BLaER1 treated with 17β-estradiol and CSF1 and Interleukin-3, amounts not matched to agents 10 nM and 100 nM (cell line): ENCODE results near the gene CTAGE8.
A peak's percentile ranks its signal among the peaks of the same experiment; 100 is the strongest.
"Not testable (repeated sequence)": the region's sequence is repeated elsewhere in the genome, so short reads cannot be mapped to it uniquely, and the experiment has no call there.

Source experiments
- H3K27ac ChIP-seq, 11 experiments: shearing (Covaris generic); formaldehyde crosslinking; 2 replicates each; pipeline ENCODE4 v1.8.1; 2022
- H3K27me3 ChIP-seq, 11 experiments: shearing (Covaris generic); formaldehyde crosslinking; 2 replicates each; pipeline ENCODE4 v1.8.1; 2022
- H3K36me3 ChIP-seq, 11 experiments: shearing (Covaris generic); formaldehyde crosslinking; 2 replicates each; pipeline ENCODE4 v1.8.1; 2022
- H3K4me1 ChIP-seq, 10 experiments: shearing (Covaris generic); formaldehyde crosslinking; 2 replicates each; pipeline ENCODE4 v1.8.1; 2022
- H3K4me2 ChIP-seq, 11 experiments: shearing (Covaris generic); formaldehyde crosslinking; 2 replicates each; pipeline ENCODE4 v1.8.1; 2022
- H3K4me3 ChIP-seq, 10 experiments: shearing (Covaris generic); formaldehyde crosslinking; 2 replicates each; pipeline ENCODE4 v1.8.1; 2022
- H3K9ac ChIP-seq, 11 experiments: shearing (Covaris generic); formaldehyde crosslinking; 2 replicates each; pipeline ENCODE4 v1.8.1; 2022
- H3K9me3 ChIP-seq, 11 experiments: shearing (Covaris generic); formaldehyde crosslinking; replicated peaks in 1 of 11; 2 replicates each; pipeline ENCODE4 v1.8.1; 2022
- H4K20me1 ChIP-seq, 11 experiments: shearing (Covaris generic); formaldehyde crosslinking; 2 replicates each; pipeline ENCODE4 v1.8.1; 2022

The CTAGE8 gene

GRCh38 chr7:144269188-144269587, at the start of gene CTAGE8:
Gene CTAGE8, minus strand, starts transcription at chr7:144269288. Its CDS starts 38 bp downstream, at chr7:144269250.
- H3K9ac ChIP-seq, H4K20me1 ChIP-seq, H3K4me2 ChIP-seq, H3K9me3 ChIP-seq, H3K4me1 ChIP-seq, H3K36me3 ChIP-seq, H3K27ac ChIP-seq, H3K27me3 ChIP-seq, H3K4me3 ChIP-seq: not testable (repeated sequence)

DNA sequence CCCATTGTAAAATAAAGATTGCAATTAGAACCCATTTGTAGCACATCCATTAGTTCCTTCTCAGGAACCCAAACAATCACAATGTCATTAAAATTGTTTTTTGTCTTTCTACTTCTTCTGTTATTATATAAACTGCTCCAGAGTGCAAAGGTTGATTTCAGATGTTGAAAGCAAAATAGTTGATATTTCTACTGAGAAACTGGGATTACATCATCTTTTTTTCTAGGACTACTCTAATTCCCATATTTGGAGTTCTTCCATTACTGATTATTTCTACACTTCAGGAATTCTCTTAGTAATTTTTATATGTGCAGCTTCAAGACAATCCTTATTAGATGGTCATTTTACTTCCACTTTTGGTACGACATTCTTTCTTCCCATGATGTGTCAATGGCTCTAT, 48.4 kb upstream of the CTAGE8 start:
- H3K9me3 ChIP-seq, H3K9ac ChIP-seq, H3K4me3 ChIP-seq, H3K4me2 ChIP-seq, H3K36me3 ChIP-seq, H3K4me1 ChIP-seq, H3K27me3 ChIP-seq, H3K27ac ChIP-seq, H4K20me1 ChIP-seq: not testable (repeated sequence)

DNA sequence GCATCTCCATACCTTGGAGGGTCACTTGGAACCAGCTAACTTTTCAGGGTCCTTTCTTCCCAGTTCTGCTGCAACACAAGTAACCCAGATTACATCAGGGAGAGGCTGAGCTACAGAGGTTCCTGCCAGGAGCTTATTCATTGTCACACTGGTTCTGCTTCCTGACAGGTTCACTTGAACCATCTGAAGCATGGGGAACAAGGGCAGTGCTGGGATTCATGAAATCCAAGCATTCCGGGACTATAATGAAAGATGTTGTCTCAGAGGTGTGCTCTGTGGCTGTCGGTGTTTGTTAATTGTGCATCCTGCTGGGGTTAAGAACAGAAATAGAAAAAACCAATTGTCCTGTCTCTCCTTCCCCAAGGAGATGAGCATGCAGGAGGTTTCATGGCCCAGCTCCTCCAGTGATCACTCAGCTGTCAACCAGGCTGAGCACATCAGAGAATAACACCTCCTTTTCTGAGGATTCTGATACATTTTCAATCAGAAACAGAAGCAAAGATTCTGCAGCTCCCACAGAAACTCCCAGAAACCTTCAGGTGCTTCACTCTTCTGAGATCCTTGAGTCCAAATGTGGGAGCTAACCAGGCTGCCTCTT, 42.9 kb upstream of the CTAGE8 start, which contains the start of gene OR2A1:
TSS of gene OR2A1 (plus strand) at position 548 of the 598 bp plus-strand sequence. CDS start 5,706 bp downstream, outside the sequence.
- not testable (repeated sequence) for H3K27ac ChIP-seq, H3K27me3 ChIP-seq, H3K4me1 ChIP-seq, H3K4me2 ChIP-seq, H3K4me3 ChIP-seq, H3K36me3 ChIP-seq, H3K9me3 ChIP-seq, H3K9ac ChIP-seq, H4K20me1 ChIP-seq

GRCh38 chr7:144311218-144311617, 42.1 kb upstream of the CTAGE8 start:
- not testable (repeated sequence) for H3K9ac ChIP-seq, H3K4me3 ChIP-seq, H3K4me2 ChIP-seq, H3K36me3 ChIP-seq, H3K27me3 ChIP-seq, H3K9me3 ChIP-seq, H3K4me1 ChIP-seq, H4K20me1 ChIP-seq, H3K27ac ChIP-seq

GRCh38 chr7:144309702-144310101, 40.6 kb upstream of the CTAGE8 start:
- H4K20me1 ChIP-seq, H3K27ac ChIP-seq, H3K9me3 ChIP-seq, H3K36me3 ChIP-seq, H3K9ac ChIP-seq, H3K4me3 ChIP-seq, H3K27me3 ChIP-seq, H3K4me2 ChIP-seq, H3K4me1 ChIP-seq: not testable (repeated sequence)

DNA sequence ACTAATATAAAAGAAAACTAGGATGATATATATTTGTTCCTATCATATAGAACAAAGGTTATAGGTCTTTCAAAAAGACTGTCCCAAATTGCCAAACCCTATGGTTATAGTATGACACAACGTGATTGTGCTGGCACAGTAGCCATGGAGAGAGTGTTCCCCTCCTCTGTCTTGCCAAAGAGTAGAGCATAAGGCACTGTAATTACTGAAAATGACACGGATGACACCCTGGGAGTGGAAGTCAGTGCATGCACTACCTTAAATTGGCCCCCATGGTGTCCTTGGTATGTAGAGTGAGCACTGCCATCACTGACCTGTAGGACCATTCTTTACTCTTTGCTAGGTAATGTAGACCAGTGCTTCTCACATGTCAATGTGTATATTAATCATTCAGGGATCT, 36.1 kb upstream of the CTAGE8 start:
- H3K27me3 ChIP-seq, H3K9ac ChIP-seq, H3K4me2 ChIP-seq, H4K20me1 ChIP-seq, H3K9me3 ChIP-seq, H3K4me3 ChIP-seq, H3K36me3 ChIP-seq, H3K27ac ChIP-seq, H3K4me1 ChIP-seq: not testable (repeated sequence)

- not testable (repeated sequence) for H3K27me3 ChIP-seq, H3K4me1 ChIP-seq, H3K4me2 ChIP-seq, H3K36me3 ChIP-seq, H3K9ac ChIP-seq, H4K20me1 ChIP-seq, H3K4me3 ChIP-seq, H3K27ac ChIP-seq, H3K9me3 ChIP-seq
These were observed 34.5 kb upstream of the CTAGE8 start for GRCh38 chr7:144303607-144304006.

DNA sequence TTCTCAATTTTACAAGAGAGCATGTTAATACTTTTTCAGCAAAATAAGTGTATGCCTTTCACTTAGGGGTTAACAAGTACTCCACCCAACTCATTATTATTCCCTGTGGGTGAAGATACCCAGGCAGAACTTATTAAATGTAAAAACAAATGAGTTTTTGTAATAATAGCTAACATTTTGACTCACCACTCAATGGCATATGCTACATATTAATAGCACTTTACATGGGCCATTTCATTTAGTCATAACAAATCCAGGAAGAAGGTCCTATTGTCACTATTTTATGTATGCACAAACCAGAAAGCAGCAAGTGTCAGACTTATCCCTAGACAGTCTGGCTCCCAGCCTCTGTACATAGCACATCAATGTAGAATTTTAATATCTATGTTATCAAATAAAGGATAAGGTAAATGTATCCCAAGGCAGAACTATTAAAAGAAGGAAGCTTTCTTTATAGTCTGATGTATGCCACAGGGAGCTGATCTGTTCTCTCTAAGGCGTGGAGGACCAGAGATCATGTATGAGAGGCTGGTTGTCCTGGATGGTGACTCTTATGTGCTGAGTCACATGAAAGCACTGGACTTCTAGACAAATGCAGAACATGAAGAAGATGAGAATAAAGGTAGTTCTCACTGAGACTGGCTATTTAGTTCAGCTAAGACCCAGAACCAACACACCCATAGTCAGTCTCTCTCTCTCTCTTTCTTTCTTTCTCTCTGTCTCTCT, 33.7 kb upstream of the CTAGE8 start:
- not testable (repeated sequence) for H3K4me2 ChIP-seq, H3K27me3 ChIP-seq, H3K4me3 ChIP-seq, H3K9ac ChIP-seq, H3K27ac ChIP-seq, H3K9me3 ChIP-seq, H4K20me1 ChIP-seq, H3K4me1 ChIP-seq, H3K36me3 ChIP-seq

DNA sequence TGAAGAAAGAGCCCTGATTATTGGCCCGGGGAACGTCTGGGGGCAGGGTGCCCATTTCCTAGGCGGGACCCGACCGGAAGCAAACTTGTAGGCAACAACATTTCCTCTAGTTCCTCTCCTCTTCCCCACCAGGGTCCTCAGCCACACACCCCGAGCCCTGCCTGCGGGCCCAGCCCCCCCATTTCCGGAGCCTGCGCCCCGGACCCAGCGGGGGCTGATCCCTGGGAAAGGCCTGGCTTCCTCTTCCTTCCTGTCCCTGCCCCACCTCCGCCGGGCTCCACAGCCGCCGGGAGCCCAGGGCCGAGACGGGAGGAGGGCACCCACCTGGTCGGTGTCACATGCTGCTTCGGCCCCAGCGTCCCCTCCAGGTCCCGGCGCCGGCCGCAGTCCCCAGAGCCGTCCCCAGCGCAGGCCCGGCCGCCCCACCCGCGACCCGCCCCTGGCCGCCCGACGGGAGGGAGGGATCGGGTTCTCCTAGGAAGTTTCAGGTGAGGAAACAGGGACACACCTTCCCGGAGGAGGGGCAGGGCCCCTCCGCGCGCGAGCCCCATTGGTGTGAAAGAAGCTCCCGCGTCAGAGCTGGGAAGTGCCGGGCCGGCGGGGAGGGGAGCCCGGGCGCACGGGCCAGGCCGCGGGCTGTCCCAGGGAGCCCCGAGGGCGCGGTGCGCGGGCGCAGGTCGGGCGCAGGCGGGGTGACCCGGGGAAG, 24.9 kb upstream of the CTAGE8 start:
- not testable (repeated sequence) for H3K9ac ChIP-seq, H3K4me1 ChIP-seq, H3K9me3 ChIP-seq, H4K20me1 ChIP-seq, H3K27me3 ChIP-seq, H3K27ac ChIP-seq, H3K4me2 ChIP-seq, H3K36me3 ChIP-seq
- H3K4me3 ChIP-seq = 0 out of 20 replicates have a peak overlapping the region, but pooled peaks of 1 of the 10 experiments have one; percentile 46

- H3K36me3 ChIP-seq, H3K9ac ChIP-seq, H4K20me1 ChIP-seq, H3K9me3 ChIP-seq, H3K27me3 ChIP-seq, H3K4me1 ChIP-seq, H3K4me3 ChIP-seq, H3K4me2 ChIP-seq, H3K27ac ChIP-seq: not testable (repeated sequence)
These were observed 23.5 kb upstream of the CTAGE8 start for GRCh38 chr7:144292384-144293161.

DNA sequence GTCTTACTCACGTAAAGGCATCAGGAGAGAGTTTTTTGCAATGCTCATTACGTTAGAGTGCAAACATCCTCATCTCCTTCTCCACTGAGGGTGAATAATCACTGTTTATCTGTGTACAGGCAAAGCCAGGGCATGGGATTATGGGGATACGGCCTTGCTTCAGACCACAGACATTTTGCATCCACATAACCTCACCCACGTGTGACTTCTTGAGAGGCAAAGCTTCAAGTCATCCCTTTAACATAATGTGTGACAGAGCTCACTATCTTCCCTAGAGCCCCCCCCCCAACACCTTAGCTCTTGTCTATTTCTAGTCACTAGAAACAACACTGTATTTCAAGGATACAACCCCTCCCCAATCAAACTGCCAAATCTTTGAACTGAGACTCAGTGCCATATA, 22.5 kb upstream of the CTAGE8 start:
- H3K9me3 ChIP-seq, H3K4me3 ChIP-seq, H3K4me2 ChIP-seq, H3K9ac ChIP-seq, H3K4me1 ChIP-seq, H3K36me3 ChIP-seq, H4K20me1 ChIP-seq, H3K27me3 ChIP-seq, H3K27ac ChIP-seq: not testable (repeated sequence)

DNA sequence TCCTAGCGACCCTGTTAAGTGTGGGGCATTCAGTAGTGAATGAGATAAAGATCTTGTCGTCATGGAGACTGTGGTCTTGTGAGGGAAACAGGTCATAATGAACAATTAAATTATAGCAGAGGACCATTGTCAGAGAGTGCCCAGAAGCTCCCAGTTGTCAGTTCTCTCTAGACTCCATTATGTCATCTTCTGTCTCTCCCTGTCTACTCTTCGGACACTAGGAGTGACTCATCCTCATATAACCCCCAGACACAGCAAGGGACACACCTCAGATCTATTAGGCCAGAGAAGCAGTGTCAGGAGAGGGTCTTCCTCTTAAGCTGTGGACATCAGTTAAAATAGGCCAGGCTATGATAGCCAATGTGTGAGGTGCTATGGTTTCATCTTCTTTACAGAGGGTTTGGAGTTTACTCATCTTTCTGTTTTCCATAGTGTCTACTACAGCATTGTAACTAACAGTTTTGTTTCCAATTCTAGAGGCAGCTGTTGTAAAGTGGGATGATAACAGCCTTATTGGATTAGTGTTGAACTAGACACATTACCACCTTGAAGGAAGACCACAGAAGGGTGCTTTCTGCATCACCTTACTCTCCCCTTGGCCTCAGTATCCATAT, 18.2 kb upstream of the CTAGE8 start:
- H3K4me2 ChIP-seq, H3K9ac ChIP-seq, H3K27ac ChIP-seq, H4K20me1 ChIP-seq, H3K9me3 ChIP-seq, H3K4me3 ChIP-seq, H3K4me1 ChIP-seq, H3K36me3 ChIP-seq, H3K27me3 ChIP-seq: not testable (repeated sequence)

DNA sequence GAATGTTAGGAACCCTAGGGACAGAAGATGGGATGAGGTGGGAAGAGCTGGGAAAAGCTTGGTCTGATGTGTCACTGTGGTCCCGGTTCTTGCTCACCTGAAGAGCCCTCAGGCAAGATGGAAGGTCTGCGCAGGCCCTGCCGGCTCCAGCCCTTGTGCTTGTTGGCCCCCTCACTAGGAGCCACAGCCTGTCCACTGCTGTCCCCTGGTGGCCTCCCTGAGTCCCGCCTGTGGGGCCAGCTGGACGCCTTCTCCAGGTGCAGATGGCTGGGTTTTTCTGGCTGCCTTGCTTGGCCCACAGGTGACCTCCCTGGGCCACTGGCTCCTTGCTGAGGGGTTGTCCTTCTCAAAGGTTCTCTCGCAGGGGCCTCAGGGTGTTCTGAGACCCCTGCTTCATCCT, 14.6 kb upstream of the CTAGE8 start:
- not testable (repeated sequence) for H3K4me3 ChIP-seq, H3K9ac ChIP-seq, H3K4me1 ChIP-seq, H3K36me3 ChIP-seq, H3K9me3 ChIP-seq, H3K27ac ChIP-seq, H3K27me3 ChIP-seq, H4K20me1 ChIP-seq, H3K4me2 ChIP-seq
